ENCODE data around the gene PAK2. TPM values are rescaled to one million over a fixed set of nuclear protein-coding genes. Genes with fewer than 3 reads are reported as not detected.

Gene PAK2
- polyA plus RNA-seq, 1 of the 3 experiments (the other 2 are of a cell fraction): 27.9 TPM

GRCh38 chr3:196875258-196875657, 135.6 kb downstream of the PAK2 start:
- no peak overlapping the region for H2AFZ ChIP-seq (ENCODE audit: low read depth)
- H3K36me3 ChIP-seq (replicated peaks in 1 of 2; ENCODE audit: control insufficient read depth in 1 of 2, insufficient read depth in 2 of 2, low read length in 1 of 2): peaks cover 0 to 8% of the 10 kb centered on the region in 2 experiments
- no peak overlapping the region for H3K27ac ChIP-seq (ENCODE audit: low read depth in 2 of 2, low read length in 1 of 2)
- CTCF ChIA-PET: interaction anchor here (0.7 to 2.2 kb wide), 2 partner anchors 9 to 67 kb away, joined by 3 to 5 read pairs; partner anchors contain the start of gene NCBP2
- H3K4me3 ChIP-seq (ENCODE audit: low read depth in 2 of 2, low read length in 1 of 2): no peak overlapping the region
- peaks cover 100% of the 10 kb centered on the region for H3K79me2 ChIP-seq (ENCODE audit: insufficient read depth)
- no peak overlapping the region for H3K9ac ChIP-seq
- 100% methylated on average over 2 of the region's 2 CpGs for WGBS (ENCODE audit: low lambda C conversion rate)
- H3K27me3 ChIP-seq (ENCODE audit: insufficient read depth): no peaks in the 10 kb centered on the region
- no peak overlapping the region for H3K4me2 ChIP-seq
- peaks cover 3% of the 10 kb centered on the region for H3F3A ChIP-seq (replicated peaks; ENCODE audit: insufficient read depth)
- H3K9me2 ChIP-seq: no peaks in the 10 kb centered on the region
- POLR2A ChIA-PET: no interaction called here
- TF ChIP-seq NRF1 (IDR thresholded peaks at IDR 0.05; ENCODE audit: low read depth, low read length) (no peak), YY1 (IDR thresholded peaks at IDR 0.05; ENCODE audit: low read depth) (no peak), IRF3 (IDR thresholded peaks at IDR 0.05; ENCODE audit: low read depth, low read length) (no peak), REST (IDR thresholded peaks at IDR 0.05; ENCODE audit: low read depth, low read length) (no peak), POLR2AphosphoS5 (IDR thresholded peaks at IDR 0.05; ENCODE audit: low read depth, low read length) (no peak), JUND (IDR thresholded peaks at IDR 0.05) (no peak), FOXM1 (IDR thresholded peaks at IDR 0.05; ENCODE audit: low read depth) (no peak), RFX5 (IDR thresholded peaks at IDR 0.05; ENCODE audit: low read length) (no peak), SIN3A (IDR thresholded peaks at IDR 0.05; ENCODE audit: borderline replicate concordance, low read depth, low read length) (no peak), MEF2A (IDR thresholded peaks at IDR 0.05; ENCODE audit: borderline replicate concordance, low read depth) (no peak)
- H4K20me1 ChIP-seq (ENCODE audit: insufficient read depth): peaks cover 84% of the 10 kb centered on the region
- no peak for DNase-seq
- H3K9me3 ChIP-seq: no peaks in the 10 kb centered on the region
- H3K4me1 ChIP-seq (ENCODE audit: control insufficient read depth in 1 of 2, insufficient read depth in 2 of 2, low read depth in 1 of 2, low read length in 1 of 2): no peaks in the 10 kb centered on the region

Small RNA genes lying within 50 kb of the gene (small RNA-seq; reads per million reads assigned to genes)
- 0 reads per million in 7 experiments for gene RNU4-89P
- gene RNU6-42P: 0.29 to 6.2 (median 1.5) reads per million in 7 experiments
- 0 reads per million in 7 experiments for gene RNU6-646P

Other genes with a start within 250 kb of the PAK2 start
- 1.8 and 1.9 TPM in 2 replicates for gene RNF168, start 236.1 kb upstream of the PAK2 start, polyA plus RNA-seq (2012; rRNA removed)
- gene SMCO1, start 224.5 kb upstream of the PAK2 start, polyA plus RNA-seq (2012; rRNA removed): not detected in 2 replicates
- gene WDR53, start 171.3 kb upstream of the PAK2 start, polyA plus RNA-seq (2012; rRNA removed): 7.0 and 9.3 TPM in 2 replicates
- 3.2 and 4.2 TPM in 2 replicates for gene FBXO45, start 171.2 kb upstream of the PAK2 start, polyA plus RNA-seq (2012; rRNA removed)
- gene NRROS, start 100.2 kb upstream of the PAK2 start, polyA plus RNA-seq (2012; rRNA removed): 0.19 and 0.25 TPM in 2 replicates
- 2.6 and 3.0 TPM in 2 replicates for gene CEP19, start 27.6 kb upstream of the PAK2 start, polyA plus RNA-seq (2012; rRNA removed)
- 15.5 and 20.6 TPM in 2 replicates for gene PIGX, start 27.5 kb upstream of the PAK2 start, polyA plus RNA-seq (2012; rRNA removed)
- gene SENP5, start 128.1 kb downstream of the PAK2 start, polyA plus RNA-seq (2012; rRNA removed): 7.5 and 11.8 TPM in 2 replicates
- gene NCBP2, start 202.7 kb downstream of the PAK2 start, polyA plus RNA-seq (2012; rRNA removed): 112 and 128 TPM in 2 replicates
- 4.1 and 5.0 TPM in 2 replicates for gene PIGZ, start 229.0 kb downstream of the PAK2 start, polyA plus RNA-seq (2012; rRNA removed)